H1 (cell line): ENCODE measurements around the gene AGBL1. TPM values are rescaled to one million over a fixed set of nuclear protein-coding genes. Genes with fewer than 3 reads are reported as not detected.

Source experiments
- CTCF ChIA-PET: fragments of 300-600 bp; sonication (Branson Sonifier 250); formaldehyde crosslinking; loops from one replicate; lab custom pipeline; 2021; ENCODE audit not compliant: partially characterized antibody; lab: Charles Lee
- POLR2A ChIA-PET: fragments of 300-600 bp; sonication (Branson Sonifier 250); formaldehyde crosslinking; loops from one replicate; lab custom pipeline; 2021; ENCODE audit warnings: inconsistent platforms; ENCODE audit not compliant: partially characterized antibody; lab: Charles Lee
- DNase-seq, 2 experiments: peaks; one replicate each; pipeline versions ENCODE4 v3.0.0 to v3.0.0-alpha.2; 2010 to 2022; ENCODE audit warnings: low spot score in 2 of 2, low read depth in 1 of 2, mixed read lengths in 1 of 2
- FAIRE-seq: peaks from 2 replicates; lab custom pipeline; 2011; peaks lifted over from hg19 to GRCh38; lab: Jason Lieb, UNC
- H2AFZ ChIP-seq: 2 replicates; pipeline ENCODE4 v1.8.1; 2012; ENCODE audit warnings: low read length, inconsistent platforms
- H2AK5ac ChIP-seq: 2 replicates; pipeline ENCODE4 v1.6.1; 2013; ENCODE audit warnings: low read depth, low read length
- H2BK120ac ChIP-seq: replicated peaks from 2 replicates; pipeline ENCODE3; 2013; ENCODE audit warnings: low read depth, low read length, inconsistent platforms
- H2BK12ac ChIP-seq: 2 replicates; pipeline ENCODE4 v1.6.1; 2013; ENCODE audit warnings: low read depth, low read length
- H2BK15ac ChIP-seq: 2 replicates; pipeline ENCODE4 v1.6.1; 2013; ENCODE audit warnings: low read length
- H2BK20ac ChIP-seq: 2 replicates; pipeline ENCODE4 v1.6.1; 2013; ENCODE audit warnings: low read length
- H2BK5ac ChIP-seq: 2 replicates; pipeline ENCODE4 v1.6.1; 2013; ENCODE audit warnings: low read depth, low read length
- H3K14ac ChIP-seq: 2 replicates; pipeline ENCODE4 v1.6.1; 2013; ENCODE audit warnings: inconsistent platforms; ENCODE audit not compliant: insufficient read length
- H3K18ac ChIP-seq: 2 replicates; pipeline ENCODE4 v1.6.1; 2013; ENCODE audit warnings: low read length; ENCODE audit errors: extremely low read depth
- H3K23ac ChIP-seq: 2 replicates; pipeline ENCODE4 v1.6.1; 2013; ENCODE audit warnings: inconsistent platforms; ENCODE audit not compliant: insufficient read length
- H3K23me2 ChIP-seq: 2 replicates; pipeline ENCODE4 v1.6.1; 2013; ENCODE audit warnings: low read depth, low read length
- H3K27ac ChIP-seq: 2 replicates; pipeline ENCODE4 v1.6.1; 2011; ENCODE audit warnings: low read depth, low read length, inconsistent platforms
- H3K27me3 ChIP-seq, 4 experiments: replicated peaks in 1 of 4; 1 replicate in 1 of 4; 2 replicates in 3 of 4; pipeline versions ENCODE4 v1.6.1 to v1.8.1; 2011 to 2013; ENCODE audit warnings: low read length in 3 of 4, mild to moderate bottlenecking in 3 of 4, inconsistent platforms in 2 of 4, mixed read lengths in 2 of 4, moderate library complexity in 1 of 4; ENCODE audit not compliant: control insufficient read depth in 3 of 4, insufficient read depth in 3 of 4; ENCODE audit errors: extremely low read depth in 1 of 4
- H3K36me3 ChIP-seq, 4 experiments: 2 replicates each; pipeline versions ENCODE4 v1.6.1 to v1.8.1; 2011 to 2013; ENCODE audit warnings: mild to moderate bottlenecking in 4 of 4, low read length in 3 of 4, moderate library complexity in 2 of 4, control low read depth in 1 of 4, inconsistent platforms in 1 of 4; ENCODE audit not compliant: insufficient read depth in 4 of 4, control insufficient read depth in 2 of 4
- H3K4ac ChIP-seq: replicated peaks from 2 replicates; pipeline ENCODE3; 2013; ENCODE audit warnings: low read length, low read depth, mixed read lengths, inconsistent platforms; ENCODE audit not compliant: insufficient read length
- H3K4me1 ChIP-seq, 4 experiments: replicated peaks in 1 of 4; 1 replicate in 1 of 4; 2 replicates in 3 of 4; pipeline versions ENCODE4 v1.6.1 to v1.8.1; 2011 to 2013; ENCODE audit warnings: low read length in 3 of 4, inconsistent platforms in 2 of 4, mixed read lengths in 1 of 4; ENCODE audit not compliant: insufficient read depth in 4 of 4, control insufficient read depth in 3 of 4
- H3K4me2 ChIP-seq, 2 experiments: 2 replicates each; pipeline versions ENCODE4 v1.6.1 to v1.8.1; 2011 to 2013; ENCODE audit warnings: low read depth in 2 of 2, low read length in 2 of 2, control low read depth in 1 of 2, inconsistent platforms in 1 of 2, mild to moderate bottlenecking in 1 of 2; ENCODE audit not compliant: insufficient read depth in 1 of 2
- H3K4me3 ChIP-seq, 4 experiments: fragments of 200-600, 300-600 bp in 1 of 4; sonication (generic), shearing (Covaris generic), sonication (Bioruptor Twin) in 1 of 4; 2 replicates each; pipeline versions ENCODE4 v1.5.1 to v1.8.1; 2011 to 2016; ENCODE audit warnings: low read length in 4 of 4, low read depth in 3 of 4, control low read depth in 2 of 4, inconsistent platforms in 2 of 4, mild to moderate bottlenecking in 2 of 4, mixed read lengths in 1 of 4, moderate library complexity in 1 of 4; ENCODE audit not compliant: insufficient read depth in 2 of 4; ENCODE audit errors: extremely low read depth in 1 of 4
- H3K56ac ChIP-seq: replicated peaks from 2 replicates; pipeline ENCODE3; 2013; ENCODE audit warnings: low read depth, mild to moderate bottlenecking, mixed read lengths, low read length, inconsistent platforms; ENCODE audit not compliant: insufficient read length
- H3K79me1 ChIP-seq: 2 replicates; pipeline ENCODE4 v1.6.1; 2013; ENCODE audit warnings: low read depth, low read length, control low read depth
- H3K79me2 ChIP-seq, 2 experiments: 2 replicates each; pipeline versions ENCODE4 v1.6.1 to v1.8.1; 2012 to 2013; ENCODE audit warnings: low read length in 2 of 2, mild to moderate bottlenecking in 2 of 2, inconsistent platforms in 1 of 2; ENCODE audit not compliant: insufficient read depth in 2 of 2, control insufficient read depth in 1 of 2
- H3K9ac ChIP-seq, 4 experiments: replicated peaks in 1 of 4; 1 replicate in 1 of 4; 2 replicates in 3 of 4; pipeline versions ENCODE4 v1.6.1 to v1.8.1; 2011 to 2013; ENCODE audit warnings: low read depth in 3 of 4, low read length in 3 of 4, control low read depth in 2 of 4, mild to moderate bottlenecking in 2 of 4, moderate library complexity in 2 of 4, inconsistent platforms in 1 of 4; ENCODE audit errors: extremely low read depth in 1 of 4
- H3K9me3 ChIP-seq, 2 experiments: 2 replicates each; pipeline versions ENCODE4 v1.6.1 to v1.8.1; 2012 to 2013; ENCODE audit warnings: mild to moderate bottlenecking in 2 of 2, moderate library complexity in 2 of 2, control low read depth in 1 of 2, inconsistent platforms in 1 of 2, low read depth in 1 of 2, low read length in 1 of 2, mixed read lengths in 1 of 2; ENCODE audit not compliant: insufficient read depth in 2 of 2
- H4K20me1 ChIP-seq, 2 experiments: replicated peaks in 1 of 2; 2 replicates each; pipeline versions ENCODE3 to v1.8.1; 2011 to 2013; ENCODE audit warnings: inconsistent platforms in 2 of 2, low read length in 2 of 2, mild to moderate bottlenecking in 1 of 2; ENCODE audit not compliant: insufficient read depth in 2 of 2, control insufficient read depth in 1 of 2
- H4K5ac ChIP-seq: 2 replicates; pipeline ENCODE4 v1.6.1; 2013; ENCODE audit warnings: low read length, low read depth, mixed read lengths, inconsistent platforms; ENCODE audit not compliant: insufficient read length
- H4K8ac ChIP-seq: 2 replicates; pipeline ENCODE4 v1.8.0; 2013; ENCODE audit warnings: mild to moderate bottlenecking, moderate library complexity, low read length, inconsistent platforms; ENCODE audit not compliant: insufficient read depth; ENCODE audit errors: extremely low read depth
- H4K91ac ChIP-seq: replicated peaks from 2 replicates; pipeline ENCODE3; 2013; ENCODE audit warnings: low read length, mixed read lengths, inconsistent platforms; ENCODE audit not compliant: insufficient read length
- POU5F1 ChIP-seq: IDR thresholded peaks from 2 replicates; pipeline ENCODE4 v1.6.1; 2011; ENCODE audit warnings: low read depth, mild to moderate bottlenecking, low read length, moderate library complexity
- RBBP5 ChIP-seq: IDR thresholded peaks from 2 replicates; pipeline ENCODE4 v1.7.1; 2012; ENCODE audit warnings: low read depth, mild to moderate bottlenecking, inconsistent platforms, low read length, moderate library complexity, borderline replicate concordance
- SRF ChIP-seq: IDR thresholded peaks from 2 replicates; pipeline ENCODE4 v1.6.1; 2011; ENCODE audit warnings: mild to moderate bottlenecking, low read depth, low read length, moderate library complexity
- WGBS, 2 experiments: shearing (Covaris generic) in 1 of 2; methylation state at CpG; one replicate each; pipeline versions ENCODE4 v1.1.6 to v1.1.7; 2013 to 2015; ENCODE audit warnings: low lambda C conversion rate in 2 of 2, mixed read lengths in 2 of 2, inconsistent platforms in 1 of 2, low coverage in 1 of 2, missing lambda C conversion rate in 1 of 2; ENCODE audit not compliant: insufficient replicate concordance in 2 of 2, insufficient coverage in 1 of 2, insufficient read length in 1 of 2; ENCODE audit errors: extremely low coverage in 1 of 2, missing lambda C conversion rate in 1 of 2; 5-methylcytosine and 5-hydroxymethylcytosine counted together
- polyA plus RNA-seq, 7 experiments: library from polyadenylated mRNA; depleted of rRNA in 3 of 7; stranded (reverse) in 5 of 7; unstranded in 2 of 7; fragments of >200 nt in 5 of 7; fragments of 200-250 nt in 2 of 7; gene quantifications; 1 replicate in 5 of 7; 2 replicates in 1 of 7; 4 replicates in 1 of 7; pipeline versions ENCODE4 v1.2.1 to v1.2.3, GENCODE V29; 2011 to 2013; ENCODE audit warnings: missing spikeins in 2 of 7, mixed read lengths in 2 of 7
- total RNA-seq: library from RNA; stranded (reverse); fragmentation: NEBNext Ultra II Directional; extraction: Animal tissue kit (Norgen Biotek cat#: 25700); gene quantifications from 2 replicates; pipeline ENCODE4 v1.2.1, GENCODE V29; 2021

Gene AGBL1
- total and polyA plus RNA-seq, 2 of the 8 experiments (the other 6 are each of a cell fraction or from before 2014, with no cell fraction given), result not detected

GRCh38 chr15:86491118-86491517, 411.4 kb downstream of the AGBL1 start:
- TF ChIP-seq POU5F1 (no peak), RBBP5 (no peak), SRF (no peak)
- CTCF ChIA-PET, result interaction anchor here (1.3 kb wide), 1 partner anchor 8 kb away, joined by 3 read pairs; no protein-coding TSS in a partner anchor
- no peak overlapping the region for H3K4ac ChIP-seq
- no peak overlapping the region for H3K23ac ChIP-seq
- H3K27me3 ChIP-seq, result no peaks in the 10 kb centered on the region
- no peak overlapping the region for H3K9ac ChIP-seq
- 94% methylated on average over 2 of the region's 2 CpGs; no CpG with 5 or more reads in 1 of the 2 experiments for WGBS, 2 experiments
- no peak overlapping the region for H4K8ac ChIP-seq
- DNase-seq (no peak), FAIRE-seq (no peak)
- no peak overlapping the region for H2AFZ ChIP-seq
- H2AK5ac ChIP-seq, result no peak overlapping the region
- H2BK120ac ChIP-seq, result no peak overlapping the region
- no peaks in the 10 kb centered on the region for H3K23me2 ChIP-seq
- no peak overlapping the region for H3K4me3 ChIP-seq
- H3K4me1 ChIP-seq, result no peaks in the 10 kb centered on the region
- no peaks in the 10 kb centered on the region for H3K9me3 ChIP-seq
- H3K79me1 ChIP-seq, result no peaks in the 10 kb centered on the region
- no peak overlapping the region for H4K91ac ChIP-seq
- H3K36me3 ChIP-seq, result no peaks in the 10 kb centered on the region
- POLR2A ChIA-PET, result no interaction called here
- no peak overlapping the region for H2BK12ac ChIP-seq
- H4K5ac ChIP-seq, result no peak overlapping the region
- no peak overlapping the region for H3K56ac ChIP-seq
- H3K79me2 ChIP-seq, result no peaks in the 10 kb centered on the region
- no peak overlapping the region for H2BK5ac ChIP-seq
- no peak overlapping the region for H3K14ac ChIP-seq
- H4K20me1 ChIP-seq, result no peaks in the 10 kb centered on the region
- no peak overlapping the region for H2BK15ac ChIP-seq
- no peak overlapping the region for H3K4me2 ChIP-seq
- H3K18ac ChIP-seq, result no peak overlapping the region
- no peak overlapping the region for H3K27ac ChIP-seq
- H2BK20ac ChIP-seq, result no peak overlapping the region
